Central memory CD4-positive, alpha-beta T cell (primary cell): ENCODE measurements around the gene ULK4.
"Not testable (repeated sequence)": the region's sequence is repeated elsewhere in the genome, so short reads cannot be mapped to it uniquely, and the experiment has no call there.

Experiments
- DNase-seq: peaks from one replicate; pipeline ENCODE4 v3.0.0; 2022

ULK4 gene

GRCh38 chr3:41683666-41684350, 278.1 kb downstream of the ULK4 start:
- no peak for DNase-seq

GRCh38 chr3:41682996-41683395, 278.9 kb downstream of the ULK4 start:
- no peak for DNase-seq

- DNase-seq: no peak
Observed at GRCh38 chr3:41682382-41682781, 279.5 kb downstream of the ULK4 start.

- no peak for DNase-seq
Observed at GRCh38 chr3:41681479-41681878, 280.4 kb downstream of the ULK4 start.

GRCh38 chr3:41679374-41679773, 282.5 kb downstream of the ULK4 start:
- DNase-seq: no peak

GRCh38 chr3:41675102-41675501, 286.8 kb downstream of the ULK4 start:
- not testable (repeated sequence) for DNase-seq

GRCh38 chr3:41674449-41674848, 287.5 kb downstream of the ULK4 start:
- DNase-seq: no peak

- no peak for DNase-seq
Observed at GRCh38 chr3:41673650-41674049, 288.3 kb downstream of the ULK4 start.

- no peak for DNase-seq
Observed at GRCh38 chr3:41668379-41668778, 293.5 kb downstream of the ULK4 start.

- no peak for DNase-seq
Observed at GRCh38 chr3:41662288-41662687, 299.6 kb downstream of the ULK4 start.

- DNase-seq: no peak
Observed at GRCh38 chr3:41661796-41662195, 300.1 kb downstream of the ULK4 start.

- no peak for DNase-seq
Observed at GRCh38 chr3:41660510-41660909, 301.4 kb downstream of the ULK4 start.

- DNase-seq: no peak
Observed at GRCh38 chr3:41653571-41654239, 308.2 kb downstream of the ULK4 start.

- DNase-seq: no peak
Observed at GRCh38 chr3:41652931-41653330, 309.0 kb downstream of the ULK4 start.

- no peak for DNase-seq
Observed at GRCh38 chr3:41652506-41652905, 309.4 kb downstream of the ULK4 start.

GRCh38 chr3:41651718-41652117, 310.2 kb downstream of the ULK4 start:
- no peak for DNase-seq

GRCh38 chr3:41650406-41650805, 311.5 kb downstream of the ULK4 start:
- no peak for DNase-seq

- DNase-seq: no peak
Observed at GRCh38 chr3:41649129-41649739, 312.7 kb downstream of the ULK4 start.

GRCh38 chr3:41647730-41648129, 314.2 kb downstream of the ULK4 start:
- not testable (repeated sequence) for DNase-seq

GRCh38 chr3:41640076-41640475, 321.8 kb downstream of the ULK4 start:
- DNase-seq: no peak

GRCh38 chr3:41638381-41638780, 323.5 kb downstream of the ULK4 start:
- no peak for DNase-seq

- no peak for DNase-seq
Observed at GRCh38 chr3:41632700-41633099, 329.2 kb downstream of the ULK4 start.

GRCh38 chr3:41630708-41631107, 331.2 kb downstream of the ULK4 start:
- no peak for DNase-seq

- no peak for DNase-seq
Observed at GRCh38 chr3:41629986-41630385, 331.9 kb downstream of the ULK4 start.
